Measurements from ENCODE around the gene IL22RA1.
A peak's percentile ranks its signal among the peaks of the same experiment; 100 is the strongest.

IL22RA1 gene

DNA sequence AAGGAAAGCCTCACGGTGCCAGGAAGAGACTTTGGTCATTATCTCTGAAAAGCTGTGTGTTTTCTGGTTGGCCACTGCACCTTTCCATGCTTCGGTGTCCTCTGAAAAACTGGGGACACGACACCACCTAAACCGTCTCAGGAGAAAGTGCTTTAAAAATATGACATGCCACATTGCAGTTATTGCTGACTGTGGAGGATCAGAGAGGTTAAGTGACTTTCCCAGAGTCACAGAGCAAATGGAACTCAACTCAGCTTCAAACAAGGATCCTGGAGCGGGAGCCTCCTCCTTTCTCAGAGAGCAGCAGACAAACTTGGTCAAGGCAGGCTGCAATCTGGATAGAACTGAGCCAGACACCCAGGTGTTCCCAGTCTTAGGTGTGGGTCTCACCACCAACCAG lies 44.8 kb downstream of the IL22RA1 start:
- TF ChIP-seq, protein P1, sequence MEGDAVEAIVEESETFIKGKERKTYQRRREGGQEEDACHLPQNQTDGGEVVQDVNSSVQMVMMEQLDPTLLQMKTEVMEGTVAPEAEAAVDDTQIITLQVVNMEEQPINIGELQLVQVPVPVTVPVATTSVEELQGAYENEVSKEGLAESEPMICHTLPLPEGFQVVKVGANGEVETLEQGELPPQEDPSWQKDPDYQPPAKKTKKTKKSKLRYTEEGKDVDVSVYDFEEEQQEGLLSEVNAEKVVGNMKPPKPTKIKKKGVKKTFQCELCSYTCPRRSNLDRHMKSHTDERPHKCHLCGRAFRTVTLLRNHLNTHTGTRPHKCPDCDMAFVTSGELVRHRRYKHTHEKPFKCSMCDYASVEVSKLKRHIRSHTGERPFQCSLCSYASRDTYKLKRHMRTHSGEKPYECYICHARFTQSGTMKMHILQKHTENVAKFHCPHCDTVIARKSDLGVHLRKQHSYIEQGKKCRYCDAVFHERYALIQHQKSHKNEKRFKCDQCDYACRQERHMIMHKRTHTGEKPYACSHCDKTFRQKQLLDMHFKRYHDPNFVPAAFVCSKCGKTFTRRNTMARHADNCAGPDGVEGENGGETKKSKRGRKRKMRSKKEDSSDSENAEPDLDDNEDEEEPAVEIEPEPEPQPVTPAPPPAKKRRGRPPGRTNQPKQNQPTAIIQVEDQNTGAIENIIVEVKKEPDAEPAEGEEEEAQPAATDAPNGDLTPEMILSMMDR (conservative IDR thresholded peaks at IDR 0.05; ENCODE audit: low read depth, low read length) = no peak
- DNase-seq (ENCODE audit: low read depth) = no peak
- H3K4me3 ChIP-seq (ENCODE audit: low read depth, low read length) = no peak overlapping the region

DNA sequence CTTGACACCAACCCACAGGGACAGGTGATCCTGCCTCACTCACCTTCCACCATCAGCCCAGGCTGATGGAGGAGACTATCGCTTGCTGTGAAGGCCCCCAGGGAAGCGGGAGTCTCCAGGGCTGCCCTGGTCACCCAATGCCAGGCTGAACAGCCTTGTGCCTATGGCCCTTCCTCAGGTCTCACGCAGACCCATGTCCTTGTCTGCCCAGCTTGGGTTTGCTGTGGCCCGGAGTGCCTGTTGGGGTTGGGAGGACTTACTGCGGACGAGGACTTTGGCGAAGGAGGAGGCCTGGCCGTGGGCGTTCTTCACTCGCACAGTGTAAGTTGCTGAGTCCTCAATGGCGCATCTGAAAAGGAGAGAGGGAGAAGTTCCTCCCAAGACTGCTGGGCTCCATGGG lies 45.3 kb downstream of the IL22RA1 start:
- no peak for DNase-seq (ENCODE audit: low read depth)
- no peak overlapping the region for H3K4me3 ChIP-seq (ENCODE audit: low read depth, low read length)
- TF ChIP-seq, protein P1 (conservative IDR thresholded peaks at IDR 0.05; ENCODE audit: low read depth, low read length) = no peak

DNA sequence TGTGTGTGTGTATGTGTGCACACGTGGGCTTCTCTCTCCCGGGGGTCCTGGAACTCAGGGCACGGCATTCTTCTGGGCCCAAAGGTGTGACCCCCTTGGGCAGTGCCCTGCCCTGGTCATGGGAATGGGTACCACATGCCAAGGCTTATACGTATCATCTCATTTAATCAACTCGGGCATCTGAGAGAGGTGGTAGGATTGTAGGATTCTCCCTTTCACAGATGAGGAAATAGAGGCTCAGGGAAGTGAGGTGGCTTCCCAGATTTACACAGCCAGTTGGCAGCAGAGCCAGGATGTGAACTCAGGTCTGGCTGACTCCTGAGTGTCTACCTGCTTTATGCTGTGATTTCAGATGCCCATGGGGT lies 46.2 kb downstream of the IL22RA1 start:
- DNase-seq (ENCODE audit: low read depth) = no peak
- no peak overlapping the region for H3K4me3 ChIP-seq (ENCODE audit: low read depth, low read length)
- TF ChIP-seq, protein P1 (conservative IDR thresholded peaks at IDR 0.05; ENCODE audit: low read depth, low read length) = no peak

DNA sequence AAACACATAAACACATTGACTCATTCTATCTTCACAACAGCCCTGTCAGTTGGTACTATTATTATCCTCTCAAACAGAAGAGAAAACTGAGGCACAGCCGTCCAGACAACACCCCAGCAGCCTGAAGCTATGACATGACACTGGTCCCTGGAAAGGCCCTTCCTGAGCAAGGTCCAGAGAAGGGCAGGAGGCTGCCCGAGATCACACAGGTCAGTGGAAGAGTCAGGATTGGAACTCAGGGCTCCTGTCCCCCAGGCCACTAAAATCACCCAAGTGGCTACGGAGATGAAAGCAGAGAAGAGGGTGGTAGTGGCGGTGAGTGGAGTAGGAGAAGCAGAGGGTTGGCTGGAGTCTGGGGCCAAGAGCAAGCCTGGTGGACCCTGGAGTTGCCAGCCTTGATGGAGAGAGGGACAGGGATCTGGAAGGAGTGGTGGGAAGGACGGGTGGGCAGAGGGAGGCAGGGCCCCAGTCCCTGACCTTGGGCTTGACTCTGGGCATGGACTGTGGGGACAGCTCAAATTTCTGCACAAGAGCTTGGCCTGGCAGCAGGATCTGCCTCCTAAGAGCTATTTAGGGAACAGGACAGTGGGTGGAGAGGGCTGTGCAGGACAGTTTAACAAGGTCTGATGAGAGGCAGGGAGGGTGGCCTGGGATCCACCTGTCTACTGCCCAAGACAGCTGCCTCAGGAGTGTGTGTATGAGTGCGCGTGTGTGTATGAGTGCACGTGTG lies 46.8 kb downstream of the IL22RA1 start:
- H3K4me3 ChIP-seq (ENCODE audit: low read depth, low read length) = no peak overlapping the region
- TF ChIP-seq, protein P1 (conservative IDR thresholded peaks at IDR 0.05; ENCODE audit: low read depth, low read length) = no peak
- no peak for DNase-seq (ENCODE audit: low read depth)

DNA sequence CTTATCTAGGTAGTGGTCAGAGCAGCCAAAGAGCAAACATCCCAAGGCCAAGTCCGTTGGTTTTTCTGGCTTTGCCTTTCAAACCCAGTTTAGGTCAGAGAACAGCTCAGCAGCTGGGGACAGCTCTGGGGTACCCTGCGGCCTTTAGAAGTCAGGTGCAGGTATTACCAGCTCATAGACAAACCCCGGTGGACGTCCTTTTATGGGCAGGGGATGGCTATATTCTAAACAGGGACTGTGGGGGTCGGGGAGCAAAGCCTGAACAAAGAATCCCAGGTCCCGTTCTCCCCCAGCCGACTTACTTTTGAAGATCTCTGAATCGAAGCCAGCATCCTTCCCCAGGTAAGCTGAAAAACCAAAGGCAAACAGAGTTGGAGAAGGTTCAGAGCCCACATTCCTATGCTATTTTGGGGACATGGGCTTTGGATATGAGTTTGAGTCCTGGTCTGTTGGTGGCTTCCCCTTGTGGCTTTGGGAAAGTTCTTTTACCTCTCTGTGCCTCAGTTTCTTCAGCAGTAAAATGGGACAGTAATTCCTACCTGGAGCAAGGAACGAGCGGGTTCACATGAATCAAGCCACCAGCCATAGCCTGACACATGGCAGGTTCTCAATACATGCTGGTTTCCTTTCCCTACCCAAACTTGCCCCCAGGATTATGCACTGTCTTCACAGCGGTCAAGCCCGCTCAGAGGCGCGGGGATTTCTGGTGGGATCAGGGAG lies 47.6 kb downstream of the IL22RA1 start:
- no peak for DNase-seq (ENCODE audit: low read depth)
- H3K4me3 ChIP-seq (ENCODE audit: low read depth, low read length) = no peak overlapping the region
- TF ChIP-seq, protein P1 (conservative IDR thresholded peaks at IDR 0.05; ENCODE audit: low read depth, low read length) = no peak

- TF ChIP-seq, protein P1 (conservative IDR thresholded peaks at IDR 0.05; ENCODE audit: low read depth, low read length) = peak; percentile 15
- H3K4me3 ChIP-seq (ENCODE audit: low read depth, low read length) = no peak overlapping the region
- DNase-seq (ENCODE audit: low read depth) = no peak
Measured at GRCh38 chr1:24094554-24094953, 48.4 kb downstream of the IL22RA1 start.

DNA sequence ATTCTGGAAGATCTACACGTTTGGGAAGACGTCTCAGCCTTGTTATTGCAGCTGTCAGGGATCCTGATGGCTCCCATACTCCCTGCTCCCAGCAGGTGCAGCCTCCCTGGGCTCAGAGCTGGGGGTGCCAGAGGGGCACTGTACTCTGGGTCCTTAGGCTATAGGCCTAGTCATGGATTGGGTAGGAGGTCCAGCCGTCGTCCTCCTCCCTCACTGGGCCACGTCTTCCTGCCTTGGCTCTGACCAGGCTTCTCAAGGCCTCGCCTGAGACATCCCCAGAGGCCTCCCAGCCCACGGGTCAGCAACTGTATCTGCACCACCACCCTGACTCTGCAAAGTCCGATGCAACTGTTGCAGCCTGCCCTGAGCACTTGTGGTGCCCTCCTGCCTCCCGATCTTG lies 49.2 kb downstream of the IL22RA1 start:
- DNase-seq (ENCODE audit: low read depth) = no peak
- H3K4me3 ChIP-seq (ENCODE audit: low read depth, low read length) = no peak overlapping the region
- TF ChIP-seq, protein P1 (conservative IDR thresholded peaks at IDR 0.05; ENCODE audit: low read depth, low read length) = no peak
